Central memory CD8-positive, alpha-beta T cell (primary cell): ENCODE measurements around the gene HCRTR1.

Source experiments
- ATAC-seq: fragments of 150-1000 bp; cut with Tn5 transposase; replicated peaks from 2 replicates; pipeline ENCODE4 v1.10.0; 2022; ENCODE audit warnings: mild to moderate bottlenecking, moderate FRiP score, moderate number of reproducible peaks; ENCODE audit not compliant: poor library complexity, severe bottlenecking; ENCODE audit errors: extremely low read depth
- DNase-seq, 2 donors: peaks; one replicate each; pipeline ENCODE4 v3.0.0; 2021; ENCODE audit warnings: low spot score in 2 of 2
- H3K27ac Mint-ChIP-seq: one replicate; pipeline ENCODE4 v1.8.0; 2022; ENCODE audit warnings: low read depth, mild to moderate bottlenecking, moderate library complexity, mixed read lengths
- H3K27me3 Mint-ChIP-seq: one replicate; pipeline ENCODE4 v1.8.0; 2022; ENCODE audit warnings: mixed read lengths
- H3K36me3 Mint-ChIP-seq: one replicate; pipeline ENCODE4 v1.8.0; 2022; ENCODE audit warnings: mild to moderate bottlenecking, moderate library complexity, mixed read lengths; ENCODE audit not compliant: insufficient read depth
- H3K4me1 Mint-ChIP-seq: one replicate; pipeline ENCODE4 v1.8.0; 2022; ENCODE audit warnings: mixed read lengths
- H3K4me3 Mint-ChIP-seq: one replicate; pipeline ENCODE4 v1.8.0; 2022; ENCODE audit warnings: mild to moderate bottlenecking, moderate library complexity, mixed read lengths
- H3K9me3 Mint-ChIP-seq: one replicate; pipeline ENCODE4 v1.8.0; 2022; ENCODE audit warnings: mixed read lengths

HCRTR1 gene

DNA sequence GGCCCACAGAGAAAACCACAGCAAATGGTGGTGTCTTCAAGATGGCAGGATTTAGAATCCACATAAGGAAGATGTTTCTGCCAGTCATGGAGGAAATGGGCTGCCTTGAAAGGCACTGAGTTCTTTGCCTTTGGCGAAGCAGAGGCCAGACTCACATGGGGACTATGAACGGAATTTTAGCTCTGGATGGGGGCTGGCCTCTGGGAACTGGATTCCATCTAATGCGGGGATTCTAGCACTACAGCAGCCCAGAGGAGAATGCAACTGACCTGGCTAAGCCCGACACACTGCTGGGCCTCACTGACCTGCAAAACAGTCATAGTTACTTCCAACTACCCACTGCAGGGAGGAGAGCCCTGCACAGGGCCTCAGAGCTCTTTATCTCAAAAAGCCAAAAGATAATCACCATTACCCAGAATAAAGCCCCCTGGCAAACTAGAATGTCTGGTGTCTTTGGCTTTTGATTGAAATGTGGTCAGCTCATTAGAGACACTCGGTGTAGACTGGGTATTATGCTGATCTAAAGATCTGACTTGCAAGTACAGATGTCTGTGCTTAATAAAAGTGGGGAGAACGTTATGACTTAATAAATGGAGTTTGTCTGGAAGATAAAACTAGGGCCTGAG is 11.6 kb downstream of the HCRTR1 start:
- Mint-ChIP-seq H3K27ac (no peak overlapping the region), H3K9me3 (no peaks in the 10 kb centered on the region), H3K36me3 (peaks cover 37% of the 10 kb centered on the region), H3K27me3 (no peaks in the 10 kb centered on the region), H3K4me1 (no peaks in the 10 kb centered on the region), H3K4me3 (no peak overlapping the region)
- ATAC-seq (no peak), DNase-seq (no peak)

DNA sequence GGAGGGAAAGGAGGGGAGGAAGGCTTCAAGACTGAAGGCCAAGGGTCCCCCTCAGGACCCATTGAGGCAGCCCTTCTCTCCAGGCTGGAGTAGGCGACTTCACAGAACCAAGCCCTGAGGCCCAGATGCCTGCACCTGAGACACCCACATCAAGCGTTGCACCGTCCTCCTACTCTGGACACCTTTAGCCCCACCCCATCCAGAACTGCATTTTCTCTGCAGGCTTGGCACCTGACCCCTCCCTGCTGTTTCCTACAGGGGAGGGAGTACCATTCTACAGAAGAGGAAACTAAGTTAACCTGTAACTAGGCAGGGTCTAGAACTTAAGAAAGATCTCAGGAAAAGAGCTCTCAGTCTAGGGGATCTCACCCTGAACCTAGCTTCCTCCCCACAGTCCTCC is 15.2 kb downstream of the HCRTR1 start:
- H3K27ac Mint-ChIP-seq = no peak overlapping the region
- H3K27me3 Mint-ChIP-seq = no peaks in the 10 kb centered on the region
- no peaks in the 10 kb centered on the region for H3K9me3 Mint-ChIP-seq
- no peak overlapping the region for H3K4me3 Mint-ChIP-seq
- peaks cover 42% of the 10 kb centered on the region for H3K36me3 Mint-ChIP-seq
- DNase-seq = no peak
- H3K4me1 Mint-ChIP-seq = no peaks in the 10 kb centered on the region
- no peak for ATAC-seq

DNA sequence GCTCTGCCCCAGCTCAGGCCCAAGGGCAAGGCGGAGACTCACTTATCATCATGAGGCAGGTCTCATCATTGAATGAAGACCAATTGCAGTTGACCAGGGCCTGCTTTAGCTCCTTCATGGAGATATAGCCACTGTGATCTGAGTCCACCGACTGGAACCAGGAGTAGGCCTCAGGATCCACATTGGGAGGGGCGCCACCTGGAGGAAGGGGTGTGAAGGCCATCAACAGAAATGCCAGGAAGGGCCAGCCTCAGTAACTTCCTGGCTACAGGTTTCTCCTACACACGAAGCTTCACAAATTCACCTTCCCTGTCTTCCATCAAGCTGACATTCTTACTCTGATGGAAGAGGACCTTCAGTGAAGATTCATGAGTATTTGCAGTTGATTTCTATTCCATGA is 15.6 kb downstream of the HCRTR1 start:
- Mint-ChIP-seq H3K27me3 (no peaks in the 10 kb centered on the region), H3K36me3 (peaks cover 40% of the 10 kb centered on the region), H3K27ac (no peak overlapping the region), H3K9me3 (no peaks in the 10 kb centered on the region), H3K4me1 (no peaks in the 10 kb centered on the region), H3K4me3 (no peak overlapping the region)
- ATAC-seq = no peak
- no peak for DNase-seq

- Mint-ChIP-seq H3K27me3 (no peaks in the 10 kb centered on the region), H3K4me1 (no peaks in the 10 kb centered on the region), H3K9me3 (no peaks in the 10 kb centered on the region), H3K4me3 (no peak overlapping the region), H3K36me3 (peaks cover 7% of the 10 kb centered on the region), H3K27ac (no peak overlapping the region)
- no peak for DNase-seq
- no peak for ATAC-seq
These were observed 20.6 kb downstream of the HCRTR1 start for GRCh38 chr1:31637915-31638673.

DNA sequence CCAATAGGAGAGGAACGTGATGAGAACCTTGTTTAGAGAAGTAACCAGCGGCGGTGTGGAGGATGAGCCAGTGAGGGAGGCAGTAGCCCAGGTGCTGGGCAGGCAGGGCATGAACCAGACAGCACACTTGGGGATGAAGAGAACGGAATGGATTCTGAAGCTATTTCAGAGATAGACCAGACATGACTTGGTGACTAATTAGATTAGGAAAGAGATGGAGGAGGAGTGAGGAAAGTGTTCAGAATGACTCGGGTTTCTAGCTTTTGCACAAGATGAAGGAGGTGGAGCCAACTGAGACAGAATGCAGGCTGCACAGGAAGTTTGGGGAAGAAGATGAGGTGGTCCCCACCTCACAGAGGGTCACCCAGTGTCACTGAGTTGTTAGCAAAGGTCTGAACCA is 22.1 kb downstream of the HCRTR1 start:
- Mint-ChIP-seq H3K27me3 (no peaks in the 10 kb centered on the region), H3K27ac (no peak overlapping the region), H3K4me3 (no peak overlapping the region), H3K9me3 (no peaks in the 10 kb centered on the region), H3K36me3 (peaks cover 12% of the 10 kb centered on the region), H3K4me1 (peaks cover 12% of the 10 kb centered on the region)
- no peak for ATAC-seq
- no peak for DNase-seq

DNA sequence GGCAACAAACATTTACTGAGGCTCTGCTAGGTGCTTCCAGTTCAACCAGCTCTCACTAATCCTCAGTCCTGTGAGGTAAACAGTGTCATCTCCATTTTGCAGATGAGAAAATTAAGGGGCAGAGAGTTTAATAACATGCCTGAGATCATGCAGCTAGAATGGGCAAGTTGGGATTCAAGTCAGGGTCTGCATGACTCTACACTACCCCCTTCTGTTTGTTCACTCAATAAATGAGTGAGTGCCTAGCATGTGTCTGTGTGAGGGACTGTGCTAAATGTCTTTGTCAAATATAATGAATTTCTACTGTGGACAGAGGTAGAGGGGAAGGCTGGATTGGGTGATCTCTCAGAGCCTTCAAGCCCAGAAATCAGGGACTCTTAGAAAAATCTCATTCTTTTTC is 22.7 kb downstream of the HCRTR1 start:
- Mint-ChIP-seq H3K9me3 (no peaks in the 10 kb centered on the region), H3K4me1 (peaks cover 18% of the 10 kb centered on the region), H3K36me3 (peaks cover 14% of the 10 kb centered on the region), H3K27me3 (no peaks in the 10 kb centered on the region), H3K4me3 (no peak overlapping the region), H3K27ac (no peak overlapping the region)
- DNase-seq (no peak), ATAC-seq (no peak)

- Mint-ChIP-seq H3K27ac (no peak overlapping the region), H3K9me3 (no peaks in the 10 kb centered on the region), H3K4me3 (no peak overlapping the region), H3K36me3 (peaks cover 17% of the 10 kb centered on the region), H3K27me3 (no peaks in the 10 kb centered on the region), H3K4me1 (peaks cover 26% of the 10 kb centered on the region)
- no peak for DNase-seq
- no peak for ATAC-seq
These were observed 23.5 kb downstream of the HCRTR1 start for GRCh38 chr1:31640964-31641363.

DNA sequence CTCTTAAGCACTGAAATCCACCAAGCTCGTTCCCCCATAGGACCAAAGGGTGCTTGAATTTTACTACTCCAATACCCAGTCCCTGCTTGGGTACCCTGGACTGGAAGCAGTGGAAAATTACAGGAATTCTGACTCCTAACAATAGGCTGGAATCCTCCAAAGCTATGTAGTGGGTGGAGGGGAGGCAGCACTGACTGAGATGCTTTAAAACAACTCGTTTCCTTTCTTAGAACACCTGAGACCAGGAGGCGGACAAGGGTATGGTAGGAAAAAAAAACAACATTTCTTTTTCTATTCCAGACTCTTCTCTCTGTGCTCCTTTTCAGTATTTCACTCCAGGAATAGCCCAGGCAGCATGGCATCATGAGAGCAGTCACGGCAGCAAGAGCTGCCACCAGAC is 24.9 kb downstream of the HCRTR1 start:
- H3K36me3 Mint-ChIP-seq = peaks cover 17% of the 10 kb centered on the region
- no peak overlapping the region for H3K4me3 Mint-ChIP-seq
- DNase-seq = no peak
- peaks cover 37% of the 10 kb centered on the region for H3K4me1 Mint-ChIP-seq
- no peaks in the 10 kb centered on the region for H3K27me3 Mint-ChIP-seq
- H3K27ac Mint-ChIP-seq = no peak overlapping the region
- no peaks in the 10 kb centered on the region for H3K9me3 Mint-ChIP-seq
- no peak for ATAC-seq

DNA sequence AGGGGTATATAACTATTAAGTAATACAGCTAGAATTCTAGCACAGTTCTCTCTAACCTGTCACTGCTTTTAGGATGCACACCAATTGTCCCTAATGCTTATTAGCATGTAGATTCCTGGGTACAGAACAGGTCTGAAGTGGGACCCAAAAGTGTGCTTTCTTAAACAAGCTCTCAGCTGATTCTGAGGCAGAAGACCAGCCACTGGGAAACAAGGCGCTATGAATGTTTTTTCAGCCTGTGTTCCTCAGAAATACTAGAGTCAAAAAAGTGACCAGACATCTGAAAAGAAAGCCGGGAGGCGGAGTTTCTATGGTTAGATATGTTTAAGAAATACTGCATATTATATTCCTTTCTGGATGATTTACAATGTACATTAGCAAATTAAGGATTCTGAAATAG is 25.4 kb downstream of the HCRTR1 start:
- Mint-ChIP-seq H3K9me3 (no peaks in the 10 kb centered on the region), H3K27ac (no peak overlapping the region), H3K36me3 (peaks cover 17% of the 10 kb centered on the region), H3K4me1 (peaks cover 39% of the 10 kb centered on the region), H3K4me3 (no peak overlapping the region), H3K27me3 (no peaks in the 10 kb centered on the region)
- ATAC-seq (no peak), DNase-seq (no peak)

DNA sequence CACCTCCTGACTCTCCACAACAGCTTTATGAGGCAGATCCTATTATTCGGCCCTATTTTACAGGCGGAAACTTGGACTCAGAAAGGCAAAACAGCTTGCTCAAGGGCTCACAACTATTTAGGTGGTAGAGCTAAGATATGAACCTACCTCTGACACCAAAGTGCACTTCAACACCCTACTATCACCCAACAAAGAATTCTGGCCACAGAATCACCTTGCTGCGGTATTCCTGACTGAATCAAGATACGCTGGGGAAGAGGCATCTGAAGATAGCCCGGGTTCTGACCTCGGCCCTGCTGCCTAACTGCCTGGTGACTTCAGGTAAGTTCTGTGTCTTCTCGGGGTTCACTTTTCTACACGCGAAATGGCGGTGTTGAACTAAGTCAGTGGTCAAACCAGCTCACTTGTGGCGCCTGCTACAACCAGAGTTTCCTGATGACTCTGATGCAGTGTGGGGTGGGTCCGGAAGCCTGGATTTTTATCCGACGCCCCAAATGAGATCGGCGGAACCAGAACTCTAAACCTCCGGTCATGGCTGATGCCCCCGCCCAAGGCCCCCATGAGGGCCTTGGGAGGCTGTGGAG is 26.6 kb downstream of the HCRTR1 start:
- peaks cover 17% of the 10 kb centered on the region for H3K36me3 Mint-ChIP-seq
- H3K27me3 Mint-ChIP-seq = no peaks in the 10 kb centered on the region
- peak overlapping the region; percentile 98 for H3K4me3 Mint-ChIP-seq
- peak overlapping the region; percentile 100 for H3K27ac Mint-ChIP-seq
- H3K4me1 Mint-ChIP-seq = peaks cover 39% of the 10 kb centered on the region
- DNase-seq = no peak
- H3K9me3 Mint-ChIP-seq = no peaks in the 10 kb centered on the region
- peak; percentile 55 for ATAC-seq

GRCh38 chr1:31644560-31645273 is 27.2 kb downstream of the HCRTR1 start, which contains the start of gene PEF1:
Gene PEF1 (minus strand): TSS chr1:31644876. CDS start chr1:31644864, 12 bp downstream.
- ATAC-seq = peak; percentile 89
- H3K27me3 Mint-ChIP-seq = no peaks in the 10 kb centered on the region

DNA sequence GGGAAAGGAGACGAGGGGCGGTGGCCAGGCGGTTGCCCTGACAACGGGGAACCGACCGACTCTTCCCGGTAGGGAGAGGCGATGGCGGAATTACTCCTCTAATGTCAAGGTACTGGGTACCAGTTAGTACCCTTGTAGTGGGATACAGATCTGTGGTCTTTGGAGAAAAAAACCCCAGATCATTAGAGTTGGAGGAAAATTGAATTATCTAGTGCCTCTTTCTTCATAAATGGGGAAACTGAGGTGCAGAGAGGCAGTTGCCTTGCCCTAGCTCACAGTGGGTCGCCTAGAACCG is 27.7 kb downstream of the HCRTR1 start:
- peak overlapping the region; percentile 98 for H3K4me3 Mint-ChIP-seq
- peaks cover 19% of the 10 kb centered on the region for H3K36me3 Mint-ChIP-seq
- DNase-seq (no peak), ATAC-seq (no peak)
- no peaks in the 10 kb centered on the region for H3K9me3 Mint-ChIP-seq
- peaks cover 39% of the 10 kb centered on the region for H3K4me1 Mint-ChIP-seq
- peak overlapping the region; percentile 100 for H3K27ac Mint-ChIP-seq
- no peaks in the 10 kb centered on the region for H3K27me3 Mint-ChIP-seq

More at GRCh38 chr1:31644560-31645273, 27.2 kb downstream of the HCRTR1 start, which contains the start of gene PEF1:
- peak within 1 kb of the TSS; percentile 98 for H3K4me3 Mint-ChIP-seq
- peaks cover 39% of the 10 kb centered on the region for H3K4me1 Mint-ChIP-seq
- peak; percentile 99 for DNase-seq
- no peaks in the 10 kb centered on the region for H3K9me3 Mint-ChIP-seq
- peak within 1 kb of the TSS; percentile 100 for H3K27ac Mint-ChIP-seq
- peaks cover 17% of the 10 kb centered on the region for H3K36me3 Mint-ChIP-seq
